GM19239 (cell line): ENCODE measurements around the gene FSTL1.

ENCODE experiments used
- DNase-seq: peaks from one replicate; pipeline ENCODE4 v3.0.0; 2011; ENCODE audit warnings: low spot score; ENCODE audit not compliant: insufficient read length
- FAIRE-seq: peaks from 2 replicates; lab custom pipeline; 2011; peaks lifted over from hg19 to GRCh38; lab: Jason Lieb, UNC

Gene FSTL1

GRCh38 chr3:120442975-120443517 lies 7.7 kb downstream of the FSTL1 start:
- no peak for DNase-seq
- no peak for FAIRE-seq

GRCh38 chr3:120441776-120442175 lies 9.0 kb downstream of the FSTL1 start:
- FAIRE-seq (no peak), DNase-seq (no peak)

- no peak for FAIRE-seq
- no peak for DNase-seq
Observed at GRCh38 chr3:120440762-120441161, 10.0 kb downstream of the FSTL1 start.

GRCh38 chr3:120440001-120440703 lies 10.6 kb downstream of the FSTL1 start:
- FAIRE-seq (no peak), DNase-seq (no peak)

GRCh38 chr3:120438665-120439370 lies 12.0 kb downstream of the FSTL1 start:
- no peak for FAIRE-seq

GRCh38 chr3:120438216-120438615 lies 12.6 kb downstream of the FSTL1 start:
- DNase-seq (no peak), FAIRE-seq (no peak)

More at GRCh38 chr3:120438665-120439370, 12.0 kb downstream of the FSTL1 start:
- no peak for DNase-seq

GRCh38 chr3:120437559-120437958 lies 13.2 kb downstream of the FSTL1 start:
- FAIRE-seq (no peak), DNase-seq (no peak)

- FAIRE-seq (no peak), DNase-seq (no peak)
Observed at GRCh38 chr3:120436523-120437050, 14.2 kb downstream of the FSTL1 start.

GRCh38 chr3:120435621-120436020 lies 15.2 kb downstream of the FSTL1 start:
- FAIRE-seq (no peak), DNase-seq (no peak)

- FAIRE-seq (no peak), DNase-seq (no peak)
Observed at GRCh38 chr3:120433662-120434331, 17.0 kb downstream of the FSTL1 start.

- DNase-seq (no peak), FAIRE-seq (no peak)
Observed at GRCh38 chr3:120432150-120432860, 18.5 kb downstream of the FSTL1 start.

- DNase-seq (no peak), FAIRE-seq (no peak)
Observed at GRCh38 chr3:120429921-120430361, 20.9 kb downstream of the FSTL1 start.

GRCh38 chr3:120428924-120429323 lies 21.9 kb downstream of the FSTL1 start:
- FAIRE-seq (no peak), DNase-seq (no peak)

GRCh38 chr3:120427201-120427600 lies 23.6 kb downstream of the FSTL1 start:
- FAIRE-seq (no peak), DNase-seq (no peak)

GRCh38 chr3:120425572-120426250 lies 25.1 kb downstream of the FSTL1 start:
- DNase-seq (no peak), FAIRE-seq (no peak)

- FAIRE-seq, result no peak
- DNase-seq, result no peak
Observed at GRCh38 chr3:120424976-120425570, 25.7 kb downstream of the FSTL1 start.

- no peak for FAIRE-seq
- no peak for DNase-seq
Observed at GRCh38 chr3:120424506-120424905, 26.3 kb downstream of the FSTL1 start.

GRCh38 chr3:120423432-120423831 lies 27.4 kb downstream of the FSTL1 start:
- DNase-seq, result no peak
- FAIRE-seq, result no peak

- FAIRE-seq, result no peak
- DNase-seq, result no peak
Observed at GRCh38 chr3:120421926-120422325, 28.9 kb downstream of the FSTL1 start.
